OCI-LY1 (cell line): ENCODE measurements around the gene RBM20.

Experiments
- CTCF ChIP-seq: fragments of 200-600 bp; sonication (generic), shearing (Covaris generic); IDR thresholded peaks from 2 replicates; pipeline ENCODE4 v1.5.1; 2017; ENCODE audit warnings: mild to moderate bottlenecking, antibody characterized with exemption, low read length, moderate library complexity, mixed read lengths
- EZH2 ChIP-seq: fragments of 200-600 bp; sonication (generic), shearing (Covaris generic); IDR thresholded peaks from 2 replicates; pipeline ENCODE4 v1.8.0; 2017; ENCODE audit warnings: borderline replicate concordance, mixed run types, mild to moderate bottlenecking, antibody characterized with exemption, low read length, moderate library complexity, mixed read lengths

DNA sequence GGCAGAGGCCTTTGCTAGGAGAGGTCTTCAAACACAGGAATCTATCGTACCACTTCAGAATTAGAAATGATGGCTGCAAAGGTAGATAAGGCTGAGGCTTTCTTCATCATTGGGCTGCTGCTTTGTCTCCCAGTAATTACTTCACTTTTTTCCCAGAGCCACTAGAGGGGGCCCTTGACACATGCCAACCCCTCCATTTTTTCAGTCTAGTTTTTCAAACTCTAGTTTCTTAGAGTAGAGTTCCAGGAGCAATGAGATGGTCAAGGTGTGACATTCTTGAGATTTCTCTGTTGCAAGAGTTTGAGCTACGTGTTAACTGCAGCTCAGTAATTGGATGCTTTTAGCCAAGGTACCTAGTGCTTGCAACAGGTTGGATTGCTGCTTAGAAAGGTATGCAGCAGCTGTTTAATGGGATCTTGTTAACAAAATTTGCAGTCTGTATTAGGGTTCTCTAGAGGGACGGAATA is 33.8 kb upstream of the RBM20 start:
- TF ChIP-seq CTCF (peak; percentile 89), EZH2 (no peak)
